NCI-H2171 treated with DMSO at 0.1 percent for 48 hours (cell line): Measurements from ENCODE around the gene PRDM16.

Experiments used
- DNase-seq: peaks from one replicate; lab custom pipeline; 2025; lab: John Stamatoyannopoulos, UW

The PRDM16 gene

DNA sequence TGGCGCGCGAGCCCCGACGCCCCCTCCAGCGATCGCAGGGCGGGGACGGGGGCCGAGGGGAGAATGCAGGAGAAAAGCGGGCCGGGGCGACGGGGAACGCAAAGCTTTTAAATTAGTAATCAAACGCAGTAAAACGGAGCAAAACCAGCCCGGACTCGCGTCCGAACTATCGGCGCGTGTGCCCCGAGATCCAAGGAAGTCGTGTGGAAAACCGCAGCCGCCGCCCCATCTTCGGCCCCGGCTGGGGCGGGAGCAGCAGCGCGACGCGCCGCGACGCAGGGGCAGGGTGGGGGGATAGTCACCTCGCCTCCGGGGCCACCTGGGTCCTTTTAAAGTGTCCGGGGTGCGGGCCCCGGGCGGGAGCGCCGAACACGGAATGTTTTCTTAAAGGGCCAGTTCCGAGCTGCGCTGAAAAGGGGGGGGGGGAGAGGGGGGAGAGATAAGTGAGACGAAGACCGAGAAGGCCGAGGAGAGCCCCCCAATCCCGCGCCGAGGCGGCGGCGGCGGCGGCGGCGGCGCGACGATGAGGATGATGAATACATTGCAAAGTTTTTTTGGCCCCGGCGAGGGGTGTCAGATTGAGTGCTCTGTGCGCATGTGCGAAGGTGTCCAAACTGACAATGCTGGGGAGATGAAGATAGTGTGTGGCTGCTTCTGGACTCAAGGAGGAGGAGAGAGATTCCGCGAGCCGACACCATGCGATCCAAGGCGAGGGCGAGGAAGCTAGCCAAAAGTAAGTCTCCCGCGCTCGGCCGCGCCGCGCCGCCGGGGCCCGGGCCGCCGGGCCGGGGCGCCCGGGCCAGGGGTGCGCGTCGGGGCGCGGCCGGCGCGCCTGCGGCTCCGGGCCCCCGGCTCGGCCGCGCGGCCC is at the start of gene PRDM16:
Gene PRDM16 (plus strand): TSS at position 640 of the 868 bp plus-strand sequence. CDS start 57 bp downstream, at position 697.
- DNase-seq: peak; percentile 63

DNA sequence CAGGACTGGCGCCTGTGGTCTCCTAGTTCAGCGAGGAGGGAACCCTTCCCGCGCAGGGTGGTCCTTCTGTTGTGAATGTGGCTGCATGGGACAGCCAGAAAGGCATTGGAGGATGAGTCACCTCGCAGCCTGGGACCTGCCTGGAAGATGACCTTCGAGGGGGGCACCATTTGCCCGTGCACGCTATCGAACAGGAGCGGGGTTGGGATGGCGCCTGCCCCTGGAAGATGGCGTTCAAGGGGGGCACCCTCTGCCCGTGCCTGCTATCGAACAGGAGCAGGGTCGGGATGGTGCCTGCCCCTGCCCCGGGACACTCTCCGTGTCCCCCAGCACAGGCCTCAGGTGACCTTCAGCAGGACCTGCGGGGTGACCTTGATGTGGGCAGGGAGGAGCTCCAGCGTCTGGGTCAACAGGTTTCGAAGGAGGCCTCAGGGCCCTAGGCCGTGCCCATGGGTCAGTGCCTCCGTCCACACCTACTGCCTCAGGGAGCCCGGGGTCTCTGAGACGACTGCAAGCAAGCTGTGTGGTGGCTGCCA is 49.4 kb upstream of the PRDM16 start:
- no peak for DNase-seq

DNA sequence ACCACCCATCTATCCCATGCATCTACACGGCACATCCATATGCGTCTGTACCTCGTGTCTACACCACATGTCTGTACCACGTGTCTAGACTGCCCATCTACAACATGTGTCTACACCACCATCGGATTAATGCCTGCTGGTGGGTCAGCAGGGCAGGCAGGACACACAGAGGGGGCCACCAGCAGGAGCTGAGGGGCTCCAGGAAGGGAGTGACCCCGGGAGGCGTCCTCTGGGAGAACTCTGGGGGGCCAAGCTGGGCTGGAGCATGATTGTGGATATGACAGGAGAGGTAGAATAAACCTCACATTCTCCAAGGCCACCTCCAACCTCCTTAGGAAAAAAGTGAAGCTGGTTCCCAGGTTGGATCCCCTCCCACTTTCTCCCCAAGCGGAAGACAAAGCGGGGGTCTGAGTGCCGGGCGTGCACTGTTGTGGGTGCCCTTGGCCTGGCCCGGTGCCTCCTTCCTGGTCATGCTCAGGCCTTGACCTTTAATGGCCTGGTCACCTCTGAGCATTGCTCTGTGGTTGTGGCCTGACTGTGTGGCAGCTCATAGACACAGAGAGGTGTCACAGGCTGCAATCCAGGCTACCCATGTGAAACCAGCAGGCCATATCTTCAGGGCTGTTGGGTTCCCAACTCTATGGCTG is 48.6 kb upstream of the PRDM16 start:
- no peak for DNase-seq

DNA sequence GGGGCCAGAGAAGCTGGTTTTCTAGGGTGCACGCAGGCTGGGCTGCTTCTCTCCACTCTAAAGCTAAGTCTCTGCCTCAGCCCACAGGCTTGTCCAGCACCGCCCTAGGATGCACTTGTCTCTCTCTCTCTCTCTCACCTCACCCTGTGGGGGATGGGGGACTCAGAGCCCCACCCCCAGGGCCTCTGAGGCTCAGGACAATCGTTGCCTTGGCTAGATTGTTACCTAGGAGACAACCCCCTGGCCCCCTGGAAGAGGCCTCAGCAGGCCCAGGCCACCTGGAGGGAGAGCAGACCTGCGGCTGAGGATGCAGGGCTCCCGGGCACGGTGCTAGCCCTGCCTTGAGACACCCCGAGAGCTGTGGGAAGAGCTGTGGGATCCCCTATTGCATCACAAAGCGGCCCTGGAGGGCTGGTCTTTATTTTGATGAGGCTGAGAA is 47.8 kb upstream of the PRDM16 start, which contains the start of gene ACTRT2:
Gene ACTRT2 (plus strand): TSS at position 235 of the 439 bp plus-strand sequence. CDS start 220 bp downstream, outside the sequence.
- no peak for DNase-seq

DNA sequence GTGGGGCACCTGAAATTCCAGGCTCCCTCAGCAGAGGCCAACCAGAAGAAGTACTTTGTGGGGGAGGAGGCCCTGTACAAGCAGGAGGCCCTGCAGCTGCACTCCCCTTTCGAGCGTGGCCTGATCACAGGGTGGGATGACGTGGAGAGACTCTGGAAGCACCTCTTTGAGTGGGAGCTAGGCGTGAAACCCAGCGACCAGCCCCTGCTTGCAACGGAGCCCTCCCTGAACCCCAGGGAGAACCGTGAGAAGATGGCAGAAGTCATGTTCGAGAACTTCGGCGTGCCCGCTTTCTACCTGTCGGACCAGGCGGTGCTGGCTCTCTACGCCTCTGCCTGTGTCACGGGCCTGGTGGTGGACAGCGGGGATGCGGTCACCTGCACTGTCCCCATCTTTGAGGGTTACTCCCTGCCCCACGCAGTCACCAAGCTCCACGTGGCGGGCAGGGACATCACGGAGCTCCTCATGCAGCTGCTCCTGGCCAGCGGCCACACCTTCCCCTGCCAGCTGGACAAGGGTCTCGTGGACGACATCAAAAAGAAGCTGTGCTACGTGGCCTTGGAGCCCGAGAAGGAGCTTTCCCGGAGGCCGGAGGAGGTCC is 47.1 kb upstream of the PRDM16 start:
- DNase-seq: no peak

DNA sequence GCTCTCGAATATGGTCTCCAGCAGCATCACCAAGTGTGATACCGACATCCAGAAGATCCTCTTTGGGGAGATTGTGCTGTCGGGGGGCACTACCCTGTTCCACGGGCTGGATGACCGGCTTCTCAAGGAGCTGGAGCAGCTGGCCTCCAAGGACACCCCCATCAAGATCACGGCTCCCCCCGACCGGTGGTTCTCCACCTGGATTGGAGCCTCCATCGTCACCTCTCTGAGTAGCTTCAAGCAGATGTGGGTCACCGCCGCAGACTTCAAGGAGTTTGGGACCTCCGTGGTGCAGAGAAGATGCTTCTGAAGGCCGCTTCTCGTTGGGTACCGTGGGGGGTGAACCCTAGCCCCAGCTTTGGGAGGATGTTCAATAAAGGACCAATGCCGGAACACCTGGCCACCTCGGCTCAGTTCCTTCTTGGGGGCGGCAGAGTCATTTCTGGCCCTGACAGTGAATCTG is 46.5 kb upstream of the PRDM16 start:
- no peak for DNase-seq

DNA sequence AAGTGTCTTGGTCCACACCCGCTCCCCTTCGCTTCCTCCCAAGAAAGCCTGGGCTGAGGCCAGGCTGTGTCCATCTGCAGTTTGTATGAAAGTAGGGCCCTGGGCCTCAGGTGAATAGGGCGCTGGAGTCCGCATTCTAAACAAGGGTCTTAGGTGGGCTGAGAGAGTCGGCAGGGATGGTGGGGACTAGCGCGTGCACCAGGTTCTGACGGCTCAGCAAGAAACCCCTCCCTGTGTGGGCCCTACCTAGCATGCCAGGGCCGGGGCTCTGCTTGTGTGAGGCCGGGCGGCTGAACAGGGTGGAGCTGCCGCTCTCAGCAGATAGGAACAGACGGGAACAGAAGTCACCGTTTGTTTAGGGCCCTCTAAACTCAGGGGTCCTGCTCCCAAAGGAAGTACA is 46.0 kb upstream of the PRDM16 start:
- no peak for DNase-seq

DNA sequence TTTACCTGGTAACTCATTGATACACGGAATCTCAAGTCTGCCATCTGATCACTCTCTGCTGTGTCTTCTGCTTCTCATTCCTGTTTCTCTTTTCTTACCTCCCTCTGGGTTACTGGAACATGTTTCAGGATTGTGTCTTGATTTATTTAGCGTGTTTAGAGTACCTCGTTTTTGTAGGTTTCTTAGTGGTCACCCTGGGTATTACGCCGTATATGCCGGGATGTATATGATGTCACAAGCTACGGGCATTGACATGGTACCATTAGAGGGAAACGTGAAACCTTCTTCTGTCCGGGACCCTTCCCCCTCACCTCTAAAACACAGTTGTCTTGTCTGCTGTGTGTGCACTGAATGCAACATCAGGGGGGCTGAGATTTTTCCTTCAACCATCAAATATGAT is 45.0 kb upstream of the PRDM16 start:
- DNase-seq: no peak

DNA sequence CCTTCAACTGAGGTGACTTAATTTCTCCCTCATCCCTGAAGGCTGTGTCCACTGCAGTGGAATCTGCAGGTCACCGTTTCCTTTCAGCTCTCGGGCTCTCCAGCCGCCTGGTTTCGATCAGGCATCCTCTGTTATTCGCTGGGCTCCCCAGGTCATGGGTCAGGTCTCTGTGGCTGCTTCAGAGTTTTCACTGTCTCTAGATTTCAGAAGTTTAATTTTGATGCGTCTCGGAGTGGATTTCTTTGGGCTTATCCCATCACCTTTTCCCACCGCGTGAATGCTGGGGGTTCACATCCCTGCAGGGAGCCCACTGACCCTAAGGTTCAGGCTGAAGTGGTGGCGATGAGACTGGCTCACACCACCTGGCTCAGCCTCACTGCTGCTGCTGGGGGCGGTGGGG is 44.4 kb upstream of the PRDM16 start:
- no peak for DNase-seq

DNA sequence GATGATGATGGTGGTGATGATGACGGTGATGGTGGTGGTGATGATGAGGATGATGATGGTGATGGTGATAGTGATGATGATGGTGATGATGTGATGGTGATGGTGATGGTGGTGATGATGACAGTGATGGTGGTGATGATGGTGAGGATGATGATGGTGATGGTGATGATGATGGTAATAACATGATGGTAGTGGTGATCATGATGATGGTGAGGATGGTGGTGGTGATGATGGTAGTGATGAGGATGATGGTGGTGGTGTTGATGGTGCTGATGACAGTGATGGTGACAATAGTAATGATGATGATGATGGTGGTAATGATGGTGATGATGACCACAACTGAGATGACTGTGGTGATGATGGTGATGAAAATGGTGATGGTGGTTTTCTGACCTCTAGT is 42.9 kb upstream of the PRDM16 start:
- no peak for DNase-seq

DNA sequence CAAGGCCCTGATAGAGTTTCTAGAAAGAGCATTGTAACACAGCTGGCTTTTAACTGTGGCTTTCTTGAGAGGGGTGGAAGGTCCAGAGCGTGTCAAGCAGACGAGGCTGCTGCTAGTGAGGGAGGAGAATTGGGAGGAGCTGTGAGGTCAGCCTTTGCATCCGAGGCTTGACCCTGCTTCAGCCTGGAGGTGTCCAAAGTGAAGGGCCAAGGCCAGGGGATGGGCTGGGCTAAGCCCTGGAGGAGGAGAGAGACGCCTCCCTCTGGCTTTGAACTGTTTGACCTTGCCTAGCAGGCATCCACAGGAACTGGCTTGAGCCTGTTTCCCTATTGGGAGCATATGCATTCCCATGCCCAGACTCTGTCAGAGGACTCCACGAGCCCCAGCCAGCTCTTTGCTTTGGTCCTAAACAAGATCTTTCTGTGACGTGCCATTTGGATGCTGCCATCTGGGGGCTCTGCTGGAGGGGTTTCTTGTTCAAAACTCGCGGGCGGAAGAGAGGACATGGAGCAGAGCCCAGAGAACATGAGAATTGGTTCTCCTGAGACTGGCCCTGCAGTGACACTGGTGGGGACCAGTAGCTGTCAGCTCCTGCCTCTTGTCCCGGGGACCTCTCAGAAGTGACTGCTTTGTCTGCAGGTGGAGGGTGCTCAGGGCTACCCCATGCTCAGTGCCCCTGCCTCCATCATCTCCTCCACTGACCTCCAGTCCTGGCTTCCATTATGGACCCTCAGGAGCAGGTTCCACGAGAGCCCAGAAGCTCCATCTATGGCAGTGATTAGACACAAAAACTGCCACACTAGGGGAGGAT is 42.2 kb upstream of the PRDM16 start:
- no peak for DNase-seq

DNA sequence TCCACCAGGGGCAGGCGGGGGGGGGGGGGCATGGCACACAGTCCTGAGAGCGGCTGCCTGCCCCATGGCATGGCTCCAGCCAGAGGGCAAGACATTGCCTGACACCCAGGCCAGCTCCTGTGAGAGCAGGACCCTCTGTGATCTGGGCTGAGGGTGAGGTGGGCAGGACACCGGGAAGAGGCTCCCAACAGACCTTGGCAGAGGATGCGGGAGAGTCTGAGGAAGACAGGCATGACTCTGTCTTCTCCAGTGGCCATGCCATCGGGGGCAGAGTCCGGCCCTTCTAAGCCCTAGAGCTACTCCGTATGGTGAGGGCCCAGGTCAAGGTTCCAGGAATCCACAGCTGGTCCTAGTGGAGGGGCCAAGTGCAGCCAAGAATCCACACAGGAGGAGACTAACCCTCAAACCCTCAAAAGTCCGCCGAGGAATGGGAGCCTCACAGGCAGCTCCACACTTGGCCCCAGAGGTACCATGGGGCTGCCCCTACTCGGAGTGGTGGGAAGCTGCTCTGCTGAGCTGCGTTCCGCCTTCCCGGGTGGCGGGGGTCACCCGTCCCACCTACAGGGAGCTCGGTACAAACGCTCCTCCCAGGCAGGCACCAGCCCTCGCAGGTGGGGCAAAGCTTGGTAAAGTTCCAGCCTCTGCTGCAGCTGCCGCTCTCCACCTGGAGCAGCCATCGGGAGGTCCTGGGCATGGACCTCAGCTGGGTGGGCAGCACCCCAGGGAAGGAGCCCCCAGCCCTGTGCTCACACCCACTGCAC is 41.2 kb upstream of the PRDM16 start:
- DNase-seq: no peak

DNA sequence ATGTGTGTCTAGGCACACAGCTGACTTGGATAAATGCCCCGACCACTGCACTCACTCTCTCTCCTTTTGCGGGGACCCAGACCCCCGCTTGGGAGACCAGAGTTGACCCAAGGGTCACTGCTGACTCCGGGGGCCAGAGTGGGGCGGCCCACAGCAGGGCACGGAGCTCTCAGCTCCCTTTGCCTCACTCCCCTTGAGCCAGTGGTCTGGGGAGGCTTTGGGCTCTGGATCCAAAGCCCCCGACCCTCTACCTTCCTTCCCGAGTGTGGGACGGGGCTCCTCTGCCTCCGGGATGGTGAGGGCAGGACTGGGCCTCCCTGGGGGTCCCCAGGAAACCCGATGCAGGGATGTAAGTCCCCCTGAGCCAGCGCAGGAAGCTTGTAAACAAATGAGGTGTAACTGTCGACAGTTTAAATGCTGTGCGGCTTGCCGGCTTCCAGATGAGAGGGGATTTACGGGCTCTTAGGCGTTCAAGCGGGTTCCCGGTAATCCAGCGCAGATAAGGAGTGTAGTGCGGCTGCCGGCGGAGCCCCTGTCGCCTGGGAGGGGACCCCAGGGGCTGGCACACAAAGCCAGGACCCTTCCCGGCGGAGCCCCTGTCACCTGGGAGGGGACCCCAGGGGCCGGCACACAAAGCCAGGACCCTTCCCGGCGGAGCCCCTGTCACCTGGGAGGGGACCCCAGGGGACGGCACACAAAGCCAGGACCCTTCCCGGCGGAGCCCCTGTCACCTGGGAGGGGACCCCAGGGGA is 40.3 kb upstream of the PRDM16 start:
- no peak for DNase-seq

DNA sequence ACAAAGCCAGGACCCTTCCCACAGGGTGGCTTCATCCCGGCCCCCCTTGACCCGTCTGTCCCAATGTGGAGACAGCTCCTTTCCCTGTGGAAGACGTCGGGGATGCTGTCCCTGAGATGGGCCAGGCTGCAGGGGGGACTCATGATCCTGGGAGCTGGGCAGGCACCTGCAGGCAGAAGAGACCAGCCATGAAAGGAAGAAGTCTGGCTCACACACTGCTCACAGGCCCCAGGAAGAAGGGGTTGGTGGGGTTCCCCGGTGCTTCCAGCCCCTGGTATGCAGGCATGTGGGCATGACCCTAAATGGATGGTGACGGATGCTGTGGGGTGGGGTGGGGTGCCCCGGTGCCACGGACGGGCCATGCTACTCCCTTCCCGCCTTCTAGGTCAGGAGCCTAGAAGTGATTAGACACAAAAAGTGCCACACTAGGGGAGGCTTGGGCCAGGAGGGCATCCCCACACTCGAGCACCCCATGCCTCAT is 39.5 kb upstream of the PRDM16 start:
- DNase-seq: no peak

DNA sequence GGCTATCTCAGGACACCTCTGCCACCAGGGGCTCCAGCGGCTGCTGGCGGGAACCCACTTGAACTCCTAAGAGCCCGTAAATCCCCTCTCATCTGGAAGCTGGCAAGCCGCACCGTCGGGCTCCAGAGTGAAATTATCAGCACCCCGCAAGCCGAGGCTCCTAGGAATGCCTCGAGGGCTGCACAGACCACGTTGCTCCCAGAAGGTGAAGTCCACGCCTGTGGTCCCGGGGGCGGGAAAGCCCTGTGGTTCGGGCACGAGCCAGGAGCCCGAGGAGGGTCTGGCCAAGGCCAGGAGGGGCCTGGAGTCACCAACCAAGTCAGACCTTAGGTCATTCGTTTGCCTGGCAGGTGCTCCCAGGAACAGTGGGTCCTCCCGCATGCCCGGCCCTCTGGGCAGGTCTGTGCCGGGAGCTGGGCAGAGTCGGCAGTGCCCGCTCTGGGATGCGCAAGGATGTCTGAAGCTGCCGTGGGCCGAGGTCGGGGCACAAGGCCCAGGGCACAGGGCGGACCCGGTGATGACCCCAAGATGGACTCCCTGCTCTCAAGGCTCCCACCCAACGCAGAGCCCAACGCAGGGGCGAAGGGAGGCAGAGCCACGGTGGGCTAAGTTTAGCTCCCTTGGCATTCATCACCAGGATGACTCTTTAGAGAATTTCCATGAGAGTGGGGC is 38.9 kb upstream of the PRDM16 start:
- no peak for DNase-seq

DNA sequence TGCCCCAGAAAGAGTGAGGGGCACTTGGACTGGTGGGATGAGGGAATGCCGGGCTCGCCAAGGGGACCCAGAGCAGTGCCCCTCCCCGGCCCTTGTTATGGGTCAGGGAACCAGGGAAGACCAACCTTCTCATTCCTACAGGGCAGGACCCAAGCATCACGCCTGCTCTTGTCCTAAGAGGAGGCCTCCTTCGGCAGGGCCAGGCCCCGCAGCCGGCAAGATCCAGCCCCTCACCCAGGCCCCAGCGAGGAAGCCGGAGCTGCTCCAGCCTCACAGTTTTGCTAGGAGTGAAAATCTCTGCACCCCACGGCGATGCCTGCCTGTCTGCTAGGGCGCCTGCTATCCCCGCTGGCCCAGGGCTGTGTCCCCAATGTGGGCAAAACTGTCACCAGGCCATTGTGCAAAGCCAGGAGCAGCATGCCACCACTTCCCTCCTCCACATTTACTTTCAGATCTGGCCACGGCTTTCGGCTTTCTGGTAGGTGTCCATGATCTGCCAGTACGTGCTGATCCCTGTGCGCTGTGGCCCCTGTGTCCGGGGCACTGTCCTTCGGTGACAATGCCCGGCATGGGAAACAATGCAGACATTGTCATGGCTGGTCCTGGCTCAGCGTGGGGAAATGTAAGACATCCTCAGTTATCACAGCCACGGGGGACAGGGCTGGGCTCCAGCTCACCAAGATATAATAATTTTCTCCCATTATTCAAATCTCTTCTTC is 38.2 kb upstream of the PRDM16 start:
- no peak for DNase-seq

DNA sequence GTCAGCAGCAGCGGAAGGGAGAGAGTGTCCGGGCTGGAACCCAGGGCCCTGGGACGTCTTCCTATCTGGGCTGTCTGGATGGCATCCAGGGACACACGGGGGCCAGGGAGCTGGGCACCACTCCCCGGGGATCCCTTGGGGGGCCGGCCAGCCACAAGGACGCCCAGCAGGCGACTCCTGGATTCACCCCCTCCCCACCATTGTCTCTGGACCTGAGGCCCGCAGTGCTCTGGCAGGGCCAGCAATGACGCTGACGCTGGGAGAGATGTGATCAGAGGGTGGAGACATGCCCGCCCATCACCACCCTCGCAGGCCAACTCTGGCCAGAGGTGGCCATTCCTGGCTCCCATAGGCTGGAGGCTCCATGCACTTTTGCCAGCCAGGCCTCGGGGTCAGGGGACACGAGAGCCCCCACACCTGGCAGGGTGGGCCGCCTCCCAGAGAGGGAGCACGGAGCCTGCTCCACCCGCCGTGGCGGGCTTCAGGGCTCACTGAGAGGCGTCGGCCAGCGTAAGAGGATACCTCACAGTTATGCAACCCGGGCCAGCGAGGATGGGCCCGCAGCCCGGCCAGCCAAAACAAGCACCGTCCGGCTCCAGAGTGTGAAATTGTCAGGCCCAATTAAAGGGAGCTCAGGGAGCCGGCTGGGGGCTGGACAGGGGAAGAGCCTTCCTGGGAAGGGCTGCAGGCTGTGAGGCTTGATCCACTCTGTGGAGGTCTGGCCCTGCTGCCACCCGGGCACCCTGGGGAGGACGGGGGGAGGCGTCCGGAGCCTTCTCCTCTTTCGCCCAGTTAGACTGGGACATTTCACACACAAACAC is 37.4 kb upstream of the PRDM16 start:
- DNase-seq: no peak
